K562 (cell line): ENCODE data around the gene SNAPC3.

ENCODE experiments used
- ARNT ChIP-seq, 2 experiments: fragments of 450-650 bp; IDR thresholded peaks; 2 replicates each; pipeline ENCODE4 v1.6.1; 2016; ENCODE audit warnings: mild to moderate bottlenecking in 1 of 2
- ESRRA ChIP-seq: fragments of 450-650 bp; IDR thresholded peaks from 2 replicates; pipeline ENCODE4 v1.6.1; 2014; ENCODE audit warnings: low read depth, mild to moderate bottlenecking, moderate library complexity, borderline replicate concordance
- GABPB2 ChIP-seq: fragments of 250-450 bp; sonication (Bioruptor Pico); conservative IDR thresholded peaks from 2 replicates; pipeline ENCODE4 v1.5.1; 2021; ENCODE audit warnings: mild to moderate bottlenecking
- RFX5 ChIP-seq: IDR thresholded peaks from 2 replicates; pipeline ENCODE4 v1.6.1; 2011; ENCODE audit warnings: low read depth, mild to moderate bottlenecking, improper control_type of control experiment, low read length
- YY1 ChIP-seq, 3 experiments: IDR thresholded peaks; 2 replicates each; pipeline ENCODE4 v1.6.1; 2011; ENCODE audit warnings: low read length in 2 of 3, mild to moderate bottlenecking in 2 of 3, moderate library complexity in 2 of 3, borderline replicate concordance in 1 of 3, control low read depth in 1 of 3, low read depth in 1 of 3; ENCODE audit not compliant: insufficient read depth in 3 of 3, insufficient replicate concordance in 2 of 3, control insufficient read depth in 1 of 3, insufficient read length in 1 of 3; ENCODE audit errors: extremely low read depth in 1 of 3
- TF ChIP-seq, protein P1 (sequence below), 3 experiments: IDR thresholded peaks in 2 of 3; conservative IDR thresholded peaks in 1 of 3; 2 replicates each; pipeline ENCODE4 v1.5.1; 2011 to 2012; ENCODE audit warnings: low read length in 3 of 3, mild to moderate bottlenecking in 3 of 3, control low read depth in 2 of 3, improper control_type of control experiment in 1 of 3, inconsistent platforms in 1 of 3, low read depth in 1 of 3, mixed read lengths in 1 of 3, moderate library complexity in 1 of 3; ENCODE audit not compliant: insufficient read depth in 2 of 3
- TF ChIP-seq, protein P2 (sequence below): fragments of 200-800 bp; sonication (Bioruptor generic); IDR thresholded peaks from 2 replicates; pipeline ENCODE4 v1.6.1; 2017; ENCODE audit warnings: missing genetic modification characterization, missing compliant biosample characterization
- TF ChIP-seq, protein P3 (sequence below), 2 experiments: fragments of 450-650 bp; IDR thresholded peaks; 2 replicates each; pipeline ENCODE4 v1.6.1; 2016; ENCODE audit warnings: mild to moderate bottlenecking in 2 of 2, borderline replicate concordance in 1 of 2, low read depth in 1 of 2, moderate library complexity in 1 of 2

DNA sequence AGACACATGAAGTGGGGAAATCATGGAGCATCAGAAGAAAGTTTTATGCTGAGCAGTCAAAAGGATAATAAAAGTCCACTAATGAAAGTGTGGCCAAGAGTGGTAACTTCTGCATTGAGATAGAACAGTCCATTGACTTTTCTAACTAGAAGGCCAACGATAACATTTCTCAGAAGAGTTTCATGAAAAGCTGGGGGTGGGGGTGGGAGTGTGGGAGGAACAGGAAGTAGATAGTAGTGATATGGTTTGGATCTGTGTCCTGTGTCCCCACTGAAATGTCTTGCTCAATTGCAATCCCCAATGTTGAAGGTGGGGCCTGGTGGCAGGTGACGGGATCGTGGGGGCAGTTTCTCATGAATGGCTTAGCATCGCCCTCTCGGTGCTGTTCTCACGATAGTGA is 36.2 kb upstream of the SNAPC3 start:
- TF ChIP-seq, protein P1, sequence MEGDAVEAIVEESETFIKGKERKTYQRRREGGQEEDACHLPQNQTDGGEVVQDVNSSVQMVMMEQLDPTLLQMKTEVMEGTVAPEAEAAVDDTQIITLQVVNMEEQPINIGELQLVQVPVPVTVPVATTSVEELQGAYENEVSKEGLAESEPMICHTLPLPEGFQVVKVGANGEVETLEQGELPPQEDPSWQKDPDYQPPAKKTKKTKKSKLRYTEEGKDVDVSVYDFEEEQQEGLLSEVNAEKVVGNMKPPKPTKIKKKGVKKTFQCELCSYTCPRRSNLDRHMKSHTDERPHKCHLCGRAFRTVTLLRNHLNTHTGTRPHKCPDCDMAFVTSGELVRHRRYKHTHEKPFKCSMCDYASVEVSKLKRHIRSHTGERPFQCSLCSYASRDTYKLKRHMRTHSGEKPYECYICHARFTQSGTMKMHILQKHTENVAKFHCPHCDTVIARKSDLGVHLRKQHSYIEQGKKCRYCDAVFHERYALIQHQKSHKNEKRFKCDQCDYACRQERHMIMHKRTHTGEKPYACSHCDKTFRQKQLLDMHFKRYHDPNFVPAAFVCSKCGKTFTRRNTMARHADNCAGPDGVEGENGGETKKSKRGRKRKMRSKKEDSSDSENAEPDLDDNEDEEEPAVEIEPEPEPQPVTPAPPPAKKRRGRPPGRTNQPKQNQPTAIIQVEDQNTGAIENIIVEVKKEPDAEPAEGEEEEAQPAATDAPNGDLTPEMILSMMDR (IDR thresholded peaks at IDR 0.05 in 2 of 3, conservative IDR thresholded peaks at IDR 0.05 in 1 of 3; ENCODE audit: insufficient read depth in 2 of 3, low read depth in 1 of 3, low read length in 3 of 3): no peak
- TF ChIP-seq GABPB2 (CRISPR knock-in tag): no peak
- TF ChIP-seq, protein P2, sequence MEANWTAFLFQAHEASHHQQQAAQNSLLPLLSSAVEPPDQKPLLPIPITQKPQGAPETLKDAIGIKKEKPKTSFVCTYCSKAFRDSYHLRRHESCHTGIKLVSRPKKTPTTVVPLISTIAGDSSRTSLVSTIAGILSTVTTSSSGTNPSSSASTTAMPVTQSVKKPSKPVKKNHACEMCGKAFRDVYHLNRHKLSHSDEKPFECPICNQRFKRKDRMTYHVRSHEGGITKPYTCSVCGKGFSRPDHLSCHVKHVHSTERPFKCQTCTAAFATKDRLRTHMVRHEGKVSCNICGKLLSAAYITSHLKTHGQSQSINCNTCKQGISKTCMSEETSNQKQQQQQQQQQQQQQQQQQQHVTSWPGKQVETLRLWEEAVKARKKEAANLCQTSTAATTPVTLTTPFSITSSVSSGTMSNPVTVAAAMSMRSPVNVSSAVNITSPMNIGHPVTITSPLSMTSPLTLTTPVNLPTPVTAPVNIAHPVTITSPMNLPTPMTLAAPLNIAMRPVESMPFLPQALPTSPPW (CRISPR knock-in tag): peak; percentile 34; the same call in 1 of the 2 replicates
- no peak for TF ChIP-seq RFX5
- TF ChIP-seq, protein P3, sequence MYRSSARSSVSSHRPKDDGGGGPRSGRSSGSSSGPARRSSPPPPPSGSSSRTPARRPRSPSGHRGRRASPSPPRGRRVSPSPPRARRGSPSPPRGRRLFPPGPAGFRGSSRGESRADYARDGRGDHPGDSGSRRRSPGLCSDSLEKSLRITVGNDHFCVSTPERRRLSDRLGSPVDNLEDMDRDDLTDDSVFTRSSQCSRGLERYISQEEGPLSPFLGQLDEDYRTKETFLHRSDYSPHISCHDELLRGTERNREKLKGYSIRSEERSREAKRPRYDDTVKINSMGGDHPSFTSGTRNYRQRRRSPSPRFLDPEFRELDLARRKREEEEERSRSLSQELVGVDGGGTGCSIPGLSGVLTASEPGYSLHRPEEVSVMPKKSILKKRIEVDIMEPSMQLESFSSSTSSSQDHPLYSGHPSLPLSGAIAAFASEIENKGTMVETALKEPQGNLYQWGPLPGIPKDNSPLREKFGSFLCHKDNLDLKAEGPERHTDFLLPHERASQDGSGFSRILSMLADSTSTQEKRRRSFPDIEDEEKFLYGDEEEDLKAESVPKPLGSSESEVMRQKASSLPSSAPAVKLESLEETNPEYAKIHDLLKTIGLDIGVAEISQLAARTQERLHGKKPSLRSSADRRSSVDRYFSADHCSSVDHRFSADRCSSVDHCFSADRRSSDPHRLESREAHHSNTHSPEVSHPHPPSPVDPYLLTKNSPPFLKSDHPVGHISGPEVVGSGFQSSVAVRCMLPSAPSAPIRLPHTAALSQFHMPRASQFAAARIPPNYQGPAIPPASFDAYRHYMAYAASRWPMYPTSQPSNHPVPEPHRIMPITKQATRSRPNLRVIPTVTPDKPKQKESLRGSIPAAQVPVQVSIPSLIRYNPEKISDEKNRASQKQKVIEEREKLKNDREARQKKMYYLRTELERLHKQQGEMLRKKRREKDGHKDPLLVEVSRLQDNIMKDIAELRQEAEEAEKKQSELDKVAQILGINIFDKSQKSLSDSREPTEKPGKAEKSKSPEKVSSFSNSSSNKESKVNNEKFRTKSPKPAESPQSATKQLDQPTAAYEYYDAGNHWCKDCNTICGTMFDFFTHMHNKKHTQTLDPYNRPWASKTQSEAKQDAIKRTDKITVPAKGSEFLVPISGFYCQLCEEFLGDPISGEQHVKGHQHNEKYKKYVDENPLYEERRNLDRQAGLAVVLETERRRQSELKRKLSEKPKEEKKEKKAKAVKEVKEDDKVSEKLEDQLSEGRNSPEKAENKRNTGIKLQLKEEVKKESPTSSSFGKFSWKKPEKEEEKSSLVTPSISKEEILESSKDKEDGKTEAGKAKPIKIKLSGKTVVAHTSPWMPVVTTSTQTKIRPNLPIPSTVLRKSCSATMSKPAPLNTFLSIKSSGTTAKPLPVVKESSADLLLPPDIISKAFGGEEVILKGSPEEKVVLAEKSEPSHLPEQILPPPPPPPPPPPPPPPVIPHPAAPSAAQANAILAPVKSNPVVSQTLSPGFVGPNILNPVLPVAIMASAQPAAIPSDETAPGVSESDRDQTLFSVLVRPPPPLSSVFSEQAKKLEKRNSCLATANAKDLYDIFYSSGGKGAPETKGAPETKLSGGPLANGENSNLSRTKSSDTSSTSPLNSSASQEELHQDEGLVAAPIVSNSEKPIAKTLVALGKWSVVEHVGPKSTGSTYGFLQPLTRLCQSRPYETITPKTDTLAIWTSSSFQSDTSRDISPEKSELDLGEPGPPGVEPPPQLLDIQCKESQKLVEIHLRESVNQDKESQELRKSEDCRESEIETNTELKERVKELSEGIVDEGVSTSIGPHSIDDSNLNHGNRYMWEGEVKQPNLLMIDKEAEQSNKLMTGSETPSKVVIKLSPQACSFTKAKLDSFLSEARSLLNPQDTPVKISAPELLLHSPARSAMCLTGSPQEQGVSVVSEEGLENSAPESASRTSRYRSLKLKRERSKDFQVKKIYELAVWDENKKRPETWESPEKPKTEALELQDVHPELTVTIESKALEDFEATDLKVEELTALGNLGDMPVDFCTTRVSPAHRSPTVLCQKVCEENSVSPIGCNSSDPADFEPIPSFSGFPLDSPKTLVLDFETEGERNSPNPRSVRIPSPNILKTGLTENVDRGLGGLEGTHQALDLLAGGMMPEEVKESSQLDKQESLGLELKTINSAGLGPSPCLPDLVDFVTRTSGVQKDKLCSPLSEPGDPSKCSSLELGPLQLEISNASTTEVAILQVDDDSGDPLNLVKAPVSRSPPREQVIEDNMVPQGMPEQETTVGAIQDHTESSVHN (IDR thresholded peaks at IDR 0.05; ENCODE audit: borderline replicate concordance in 1 of 2, low read depth in 1 of 2): no peak
- TF ChIP-seq ARNT (IDR thresholded peaks at IDR 0.05): no peak
- no peak for TF ChIP-seq YY1 (IDR thresholded peaks at IDR 0.05; ENCODE audit: borderline replicate concordance in 1 of 3, control insufficient read depth in 1 of 3, extremely low read depth in 1 of 3, insufficient read depth in 3 of 3, insufficient read length in 1 of 3, insufficient replicate concordance in 2 of 3, low read depth in 1 of 3, low read length in 2 of 3)
- no peak for TF ChIP-seq ESRRA
